ENCODE data around the gene GARIN6. TPM values are rescaled to one million over a fixed set of nuclear protein-coding genes. Genes with fewer than 3 reads are reported as not detected.

Gene GARIN6
- total and polyA plus RNA-seq, 10 of the 15 experiments (the other 5 are each of a cell fraction or from before 2014, with no cell fraction given): not detected

GRCh38 chr12:99619389-99620158, 28.0 kb upstream of the GARIN6 start:
- Histone ChIP-seq H3K9me3 (replicated peaks; ENCODE audit: control insufficient read depth, insufficient read depth, low read length) (no peaks in the 10 kb centered on the region; the same call in 2 of the 3 replicates), H2AFZ (ENCODE audit: control insufficient read depth, low read depth, low read length) (no peak overlapping the region), H3K36me3 (ENCODE audit: control insufficient read depth in 2 of 2, insufficient read depth in 2 of 2, low read length in 1 of 2) (no peaks in the 10 kb centered on the region), H4K20me1 (ENCODE audit: control insufficient read depth, insufficient read depth) (no peaks in the 10 kb centered on the region), H3K9ac (ENCODE audit: control insufficient read depth, insufficient read depth, low read length) (no peak overlapping the region), H3K79me2 (ENCODE audit: control insufficient read depth, insufficient read depth, low read length) (no peaks in the 10 kb centered on the region), H3K4me3 (no peak overlapping the region), H3K4me2 (ENCODE audit: control insufficient read depth, insufficient read depth) (no peak overlapping the region), H3K27me3 (replicated peaks in 1 of 2; ENCODE audit: control insufficient read depth in 2 of 2, insufficient read depth in 2 of 2, low read length in 1 of 2) (no peaks in the 10 kb centered on the region), H3K4me1 (ENCODE audit: control insufficient read depth, insufficient read depth, low read length) (no peaks in the 10 kb centered on the region), H3K27ac (ENCODE audit: control insufficient read depth, insufficient read depth) (no peak overlapping the region)
- ChIA-PET SMC1A (ENCODE audit: uncharacterized antibody, unreplicated experiment) (interaction anchor here (0.6 to 2.7 kb wide), 11 partner anchors 9 to 996 kb away, joined by 3 to 38 read pairs (median 4); no protein-coding TSS in a partner anchor), RAD21 (ENCODE audit: unreplicated experiment) (interaction anchor here (0.7 to 2.8 kb wide), 7 partner anchors 228 to 578 kb away, joined by 3 to 27 read pairs (median 5); no protein-coding TSS in a partner anchor), POLR2A (no interaction called here), CTCF (interaction anchor here (0.7 to 6.5 kb wide), 16 partner anchors 8 to 576 kb away, joined by 3 to 102 read pairs (median 5); no protein-coding TSS in a partner anchor)
- BruUV-seq (replicated peaks): no TSS peak
- intact Hi-C loops (cut with micrococcal nuclease; ENCODE audit: unreplicated experiment) (loop anchor here (1.0 kb wide), 2 partner anchors 232 to 576 kb away; no protein-coding TSS in a partner anchor), in situ Hi-C loops (cut with MboI) (loop anchor here (25.0 kb wide), 1 partner anchor 232 kb away; no protein-coding TSS in a partner anchor)
- peak; percentile 97 for ATAC-seq
- WGBS (ENCODE audit: insufficient coverage, insufficient replicate concordance, low lambda C conversion rate, missing lambda C conversion rate): 15% methylated on average over 7 of the region's 7 CpGs
- FAIRE-seq: no peak
- no peak for TF ChIP-seq CEBPZ (IDR thresholded peaks at IDR 0.05; ENCODE audit: low read depth, low read length)
- no peak for TF ChIP-seq BCL11A (IDR thresholded peaks at IDR 0.05; ENCODE audit: low read depth, low read length)
- no peak for TF ChIP-seq GABPA (IDR thresholded peaks at IDR 0.05; ENCODE audit: low read depth)
- no peak for TF ChIP-seq HDAC2 (IDR thresholded peaks at IDR 0.05)
- TF ChIP-seq YY1 (IDR thresholded peaks at IDR 0.05; ENCODE audit: low read depth, low read length): peak; percentile 30; the same call in 1 of the 2 replicates
- TF ChIP-seq SMC3 (IDR thresholded peaks at IDR 0.05; ENCODE audit: borderline replicate concordance, low read length): peak; percentile 69; the same call in 1 of the 2 replicates
- TF ChIP-seq RAD21 (IDR thresholded peaks at IDR 0.05; ENCODE audit: insufficient read depth, low read depth, low read length): peak; percentile 82
- TF ChIP-seq CTCF (IDR thresholded peaks at IDR 0.05 in 2 of 3, conservative IDR thresholded peaks at IDR 0.05 in 1 of 3; ENCODE audit: control insufficient read depth in 2 of 3, extremely low read depth in 1 of 3, insufficient read depth in 1 of 3, low read depth in 3 of 3, low read length in 3 of 3): peak; percentile 67 to 85 (median 82)
- DNase-seq (ENCODE audit: low read depth, low spot score): no peak
